IMR-90 (cell line): ENCODE data around the gene KDM4B. TPM values are rescaled to one million over a fixed set of nuclear protein-coding genes. Genes with fewer than 3 reads are reported as not detected.
"Not testable (repeated sequence)": the region's sequence is repeated elsewhere in the genome, so short reads cannot be mapped to it uniquely, and the experiment has no call there.

Experiments used
- ATAC-seq: fragments of 200-7000 bp; cut with Tn5 transposase; 2 replicates; pipeline ENCODE4 v1.9.1; 2020; ENCODE audit warnings: low read depth, mild to moderate bottlenecking, moderate library complexity
- BruUV-seq: library from RNA; stranded (reverse); fragments of 400-500 nt; replicated peaks from 2 replicates; lab custom pipeline; 2021; lab: Mats Ljungman, UMichigan
- CTCF ChIA-PET: fragments of 300-600 bp; formaldehyde crosslinking; extraction: SDS; loops from one replicate; lab custom pipeline; 2021; ENCODE audit warnings: antibody characterized with exemption; lab: Yijun Ruan, JAX
- POLR2A ChIA-PET: fragments of 300-600 bp; sonication (Branson Sonifier 250); formaldehyde crosslinking; loops from one replicate; lab custom pipeline; 2022; ENCODE audit warnings: antibody characterized with exemption; ENCODE audit not compliant: unreplicated experiment; lab: Charles Lee
- DNase-seq: peaks from one replicate; pipeline ENCODE4 v3.0.0; 2013
- H2AFZ ChIP-seq: replicated peaks from 2 replicates; pipeline ENCODE3; 2013; ENCODE audit warnings: low read length, mild to moderate bottlenecking; ENCODE audit not compliant: poor library complexity
- H2AK5ac ChIP-seq: 2 replicates; pipeline ENCODE4 v1.6.1; 2013; ENCODE audit warnings: low read depth, low read length, inconsistent platforms
- H2AK9ac ChIP-seq: replicated peaks from 2 replicates; pipeline ENCODE3; 2013; ENCODE audit warnings: mild to moderate bottlenecking, low read depth, low read length, moderate library complexity; ENCODE audit not compliant: poor library complexity
- H2BK120ac ChIP-seq: 2 replicates; pipeline ENCODE4 v1.6.1; 2013; ENCODE audit warnings: low read depth, low read length, inconsistent platforms
- H2BK15ac ChIP-seq: 3 replicates; pipeline ENCODE4 v1.6.1; 2013; ENCODE audit warnings: low read depth, low read length, inconsistent platforms
- H2BK20ac ChIP-seq: 2 replicates; pipeline ENCODE4 v1.6.1; 2013; ENCODE audit warnings: low read depth, mild to moderate bottlenecking, inconsistent platforms, low read length, moderate library complexity
- H2BK5ac ChIP-seq: 2 replicates; pipeline ENCODE4 v1.6.1; 2013; ENCODE audit warnings: mild to moderate bottlenecking, low read depth, low read length, inconsistent platforms; ENCODE audit not compliant: poor library complexity, severe bottlenecking
- H3K14ac ChIP-seq: replicated peaks from 2 replicates; pipeline ENCODE4 v1.6.1; 2013; ENCODE audit warnings: low read depth, low read length, inconsistent platforms
- H3K18ac ChIP-seq: 2 replicates; pipeline ENCODE4 v1.6.1; 2013; ENCODE audit warnings: low read depth, low read length, control low read depth
- H3K23ac ChIP-seq: 2 replicates; pipeline ENCODE4 v1.6.1; 2013; ENCODE audit warnings: low read depth, low read length, inconsistent platforms
- H3K27ac ChIP-seq: 2 replicates; pipeline ENCODE4 v1.5.1; 2013; ENCODE audit warnings: mild to moderate bottlenecking, control low read depth, low read length; ENCODE audit not compliant: insufficient read depth
- H3K27me3 ChIP-seq: 2 replicates; pipeline ENCODE4 v1.6.1; 2013; ENCODE audit warnings: low read length; ENCODE audit not compliant: control insufficient read depth, insufficient read depth
- H3K36me3 ChIP-seq: 2 replicates; pipeline ENCODE4 v1.6.1; 2013; ENCODE audit warnings: low read length, mixed read lengths; ENCODE audit not compliant: control insufficient read depth, insufficient read depth
- H3K4ac ChIP-seq: 2 replicates; pipeline ENCODE4 v1.6.1; 2013; ENCODE audit warnings: low read depth, low read length, inconsistent platforms
- H3K4me1 ChIP-seq: 2 replicates; pipeline ENCODE4 v1.6.1; 2013; ENCODE audit warnings: low read length, mixed read lengths; ENCODE audit not compliant: control insufficient read depth, insufficient read depth
- H3K4me2 ChIP-seq: 2 replicates; pipeline ENCODE4 v1.6.1; 2013; ENCODE audit warnings: low read depth, mild to moderate bottlenecking, control low read depth, low read length, moderate library complexity
- H3K4me3 ChIP-seq: 2 replicates; pipeline ENCODE4 v1.5.1; 2013; ENCODE audit warnings: low read depth, mild to moderate bottlenecking, control low read depth, low read length, moderate library complexity; ENCODE audit not compliant: insufficient read depth
- H3K56ac ChIP-seq: 2 replicates; pipeline ENCODE4 v1.6.1; 2013; ENCODE audit warnings: low read length, inconsistent platforms; ENCODE audit not compliant: insufficient read depth; ENCODE audit errors: extremely low read depth
- H3K79me1 ChIP-seq, 2 experiments: 2 replicates each; pipeline ENCODE4 v1.6.1; 2013; ENCODE audit warnings: low read length in 2 of 2, inconsistent platforms in 1 of 2, low read depth in 1 of 2
- H3K9ac ChIP-seq: 2 replicates; pipeline ENCODE4 v1.6.1; 2013; ENCODE audit warnings: low read depth, low read length, control low read depth
- H3K9me1 ChIP-seq: 2 replicates; pipeline ENCODE4 v1.6.1; 2013; ENCODE audit warnings: low read length, inconsistent platforms; ENCODE audit not compliant: insufficient read depth
- H3K9me3 ChIP-seq: 2 replicates; pipeline ENCODE4 v1.6.1; 2013; ENCODE audit warnings: low read length; ENCODE audit not compliant: control insufficient read depth, insufficient read depth
- H4K20me1 ChIP-seq: 2 replicates; pipeline ENCODE4 v1.6.1; 2013; ENCODE audit warnings: low read length, inconsistent platforms; ENCODE audit not compliant: insufficient read depth
- H4K5ac ChIP-seq: 2 replicates; pipeline ENCODE4 v1.6.1; 2013; ENCODE audit warnings: mild to moderate bottlenecking, low read depth, low read length, control low read depth
- H4K8ac ChIP-seq, 2 experiments: 2 replicates each; pipeline ENCODE4 v1.6.1; 2013; ENCODE audit warnings: low read depth in 2 of 2, low read length in 2 of 2, control low read depth in 1 of 2, inconsistent platforms in 1 of 2
- H4K91ac ChIP-seq: 2 replicates; pipeline ENCODE4 v1.6.1; 2013; ENCODE audit warnings: low read depth, low read length, inconsistent platforms; ENCODE audit not compliant: insufficient read depth
- WGBS, 2 experiments: methylation state at CpG; one replicate each; pipeline versions ENCODE4 v1.1.5 to v1.1.7; 2013; ENCODE audit warnings: missing lambda C conversion rate in 2 of 2; ENCODE audit not compliant: insufficient read length in 1 of 2; ENCODE audit errors: extremely low coverage in 2 of 2; 5-methylcytosine and 5-hydroxymethylcytosine counted together
- dilution Hi-C: fragments of 300-500 bp; cut with HindIII; formaldehyde crosslinking; loops from one replicate; pipeline ENCODE4 v1.14.3; 2018; ENCODE audit warnings: low sequenced_read_pairs; ENCODE audit not compliant: unreplicated experiment
- in situ Hi-C: fragments of 300-500 bp; cut with MboI; formaldehyde crosslinking; loops from 3 replicates; pipeline ENCODE4 v1.14.3; 2019; ENCODE audit warnings: low sequenced_read_pairs, inconsistent platforms, mixed read lengths
- intact Hi-C: fragments of 100-400 bp; cut with micrococcal nuclease; formaldehyde crosslinking; loops from 2 replicates; pipeline ENCODE4 v1.10.0; 2022
- polyA plus RNA-seq, 3 experiments: library from polyadenylated mRNA; depleted of rRNA; stranded (reverse); fragments of >200 nt; gene quantifications; 2 replicates each; pipeline ENCODE4 v1.2.3, GENCODE V29; 2012; ENCODE audit warnings: low replicate concordance in 1 of 3
- total RNA-seq: library from RNA; depleted of rRNA; stranded (reverse); fragments of >200 nt; gene quantifications from 2 replicates; pipeline ENCODE4 v1.2.3, GENCODE V29; 2012

Gene KDM4B
- total and polyA plus RNA-seq, 2 of the 4 experiments (the other 2 are of a cell fraction), result 5.0 to 17.9 TPM

- POLR2A ChIA-PET, BruUV-seq: not testable (repeated sequence)
- CTCF ChIA-PET, result interaction anchor here (1.6 kb wide), 1 partner anchor 10 kb away, joined by 6 read pairs; no protein-coding TSS in a partner anchor
These were observed 30.5 kb upstream of the KDM4B start for GRCh38 chr19:4938461-4938860.

More at GRCh38 chr19:4938461-4938860, 30.5 kb upstream of the KDM4B start:
- H4K8ac ChIP-seq, H2AK9ac ChIP-seq, intact Hi-C loops, ATAC-seq, H3K9me3 ChIP-seq, H4K5ac ChIP-seq, H4K91ac ChIP-seq, H3K27me3 ChIP-seq, H3K56ac ChIP-seq, H2BK20ac ChIP-seq, H3K9ac ChIP-seq, H3K18ac ChIP-seq, H3K4me1 ChIP-seq, H2BK5ac ChIP-seq, H3K27ac ChIP-seq, in situ Hi-C loops, H3K23ac ChIP-seq, H3K9me1 ChIP-seq, dilution Hi-C loops, H3K4me3 ChIP-seq, DNase-seq, H3K4me2 ChIP-seq, H2AK5ac ChIP-seq, H3K4ac ChIP-seq, H2BK120ac ChIP-seq, H2BK15ac ChIP-seq, H2AFZ ChIP-seq, H3K14ac ChIP-seq: not testable (repeated sequence)
- H3K36me3 ChIP-seq, result peaks cover 21% of the 10 kb centered on the region
- WGBS, 2 experiments, result 90% methylated on average over 2 of the region's 4 CpGs; no CpG with 5 or more reads in 1 of the 2 experiments
- peaks cover 34% of the 10 kb centered on the region for H4K20me1 ChIP-seq
- H3K79me1 ChIP-seq, result peaks cover 17 to 63% of the 10 kb centered on the region in 2 experiments
